GM19463 (cell line): Measurements from ENCODE around the gene CDHR5.

Experiments
- ATAC-seq: cut with Tn5 transposase; IDR thresholded peaks from one replicate; pipeline ENCODE4 v1.9.1; 2021; ENCODE audit warnings: mild to moderate bottlenecking, moderate library complexity; ENCODE audit not compliant: unreplicated experiment

CDHR5 gene

GRCh38 chr11:623349-623869, 1.3 kb downstream of the CDHR5 start:
- ATAC-seq: no peak

GRCh38 chr11:621838-622237, 2.9 kb downstream of the CDHR5 start:
- no peak for ATAC-seq

- no peak for ATAC-seq
Measured at GRCh38 chr11:620935-621814, 3.6 kb downstream of the CDHR5 start.

GRCh38 chr11:620201-620600, 4.6 kb downstream of the CDHR5 start:
- no peak for ATAC-seq

GRCh38 chr11:619628-620050, 5.1 kb downstream of the CDHR5 start:
- ATAC-seq: no peak

- ATAC-seq: no peak
Measured at GRCh38 chr11:618856-619627, 5.7 kb downstream of the CDHR5 start.

- ATAC-seq: no peak
Measured at GRCh38 chr11:617912-618682, 6.7 kb downstream of the CDHR5 start.

- ATAC-seq: no peak
Measured at GRCh38 chr11:617199-617911, 7.4 kb downstream of the CDHR5 start.

GRCh38 chr11:616320-617198, 8.2 kb downstream of the CDHR5 start:
- ATAC-seq: no peak

- ATAC-seq: peak; percentile 84
Measured at GRCh38 chr11:615504-616319, 9.0 kb downstream of the CDHR5 start, which contains the start of gene IRF7. Gene IRF7, minus strand, starts transcription at chr11:615950. Its CDS starts 586 bp downstream, at chr11:615364.

GRCh38 chr11:614623-615503, 9.9 kb downstream of the CDHR5 start:
- no peak for ATAC-seq

- no peak for ATAC-seq
Measured at GRCh38 chr11:614021-614622, 10.6 kb downstream of the CDHR5 start.

GRCh38 chr11:613369-613968, 11.3 kb downstream of the CDHR5 start:
- ATAC-seq: no peak

GRCh38 chr11:612961-613300, 11.8 kb downstream of the CDHR5 start:
- no peak for ATAC-seq

GRCh38 chr11:612201-612960, 12.4 kb downstream of the CDHR5 start:
- no peak for ATAC-seq
